IPS-NIHi11 (cell line): ENCODE measurements around the gene DTWD2.
"Not testable (repeated sequence)": the region's sequence is repeated elsewhere in the genome, so short reads cannot be mapped to it uniquely, and the experiment has no call there.

ENCODE experiments used
- DNase-seq: peaks from one replicate; pipeline ENCODE4 v3.0.0; 2012; ENCODE audit warnings: mixed read lengths, low spot score

The DTWD2 gene

GRCh38 chr5:118987988-118988865 lies at the start of gene DTWD2:
Gene DTWD2, minus strand, starts transcription at chr5:118988547. Its CDS starts 36 bp downstream, at chr5:118988511.
- DNase-seq = peak; percentile 97

- no peak for DNase-seq
Measured at GRCh38 chr5:119037496-119038215, 49.3 kb upstream of the DTWD2 start.

GRCh38 chr5:119036101-119036762 lies 47.9 kb upstream of the DTWD2 start:
- DNase-seq = no peak

- no peak for DNase-seq
Measured at GRCh38 chr5:119033135-119033534, 44.8 kb upstream of the DTWD2 start.

DNA sequence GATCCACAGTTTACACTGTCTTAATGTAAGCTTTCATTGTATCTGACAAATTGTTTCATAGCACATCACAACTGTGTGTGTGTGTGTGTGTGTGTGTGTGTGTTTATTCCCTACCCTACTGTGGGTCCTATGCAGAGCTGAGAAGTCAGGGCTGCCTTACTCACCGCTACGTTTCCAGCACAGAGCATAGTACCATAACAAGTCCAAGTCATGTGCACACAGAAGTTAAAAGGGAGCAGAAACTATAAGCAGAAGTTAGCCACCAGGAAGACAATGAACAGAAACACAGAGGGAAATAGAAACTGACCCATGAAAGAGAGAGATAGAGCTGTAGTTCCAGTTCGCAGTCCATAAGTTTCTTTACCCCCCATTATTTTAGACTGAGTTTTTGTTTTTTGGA lies 44.3 kb upstream of the DTWD2 start:
- DNase-seq = no peak

DNA sequence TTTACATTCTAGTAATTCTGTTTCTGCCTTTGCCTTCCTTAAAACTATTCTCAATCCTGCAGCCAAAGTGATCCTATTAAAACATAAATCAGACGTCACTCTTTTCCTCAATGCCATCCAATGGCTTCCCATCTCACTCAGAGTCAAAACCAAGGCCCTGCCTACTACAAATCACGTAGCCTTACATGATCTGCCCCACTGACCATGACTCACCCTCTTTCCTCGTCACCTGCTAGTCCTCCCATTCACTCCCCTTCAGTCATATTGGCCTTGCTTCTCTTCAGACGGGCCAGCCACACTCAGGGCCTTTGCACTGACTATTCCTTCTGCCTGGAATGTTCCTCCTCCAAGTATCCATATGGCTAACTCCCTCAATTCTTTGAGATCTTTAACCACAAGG lies 43.6 kb upstream of the DTWD2 start:
- no peak for DNase-seq

DNA sequence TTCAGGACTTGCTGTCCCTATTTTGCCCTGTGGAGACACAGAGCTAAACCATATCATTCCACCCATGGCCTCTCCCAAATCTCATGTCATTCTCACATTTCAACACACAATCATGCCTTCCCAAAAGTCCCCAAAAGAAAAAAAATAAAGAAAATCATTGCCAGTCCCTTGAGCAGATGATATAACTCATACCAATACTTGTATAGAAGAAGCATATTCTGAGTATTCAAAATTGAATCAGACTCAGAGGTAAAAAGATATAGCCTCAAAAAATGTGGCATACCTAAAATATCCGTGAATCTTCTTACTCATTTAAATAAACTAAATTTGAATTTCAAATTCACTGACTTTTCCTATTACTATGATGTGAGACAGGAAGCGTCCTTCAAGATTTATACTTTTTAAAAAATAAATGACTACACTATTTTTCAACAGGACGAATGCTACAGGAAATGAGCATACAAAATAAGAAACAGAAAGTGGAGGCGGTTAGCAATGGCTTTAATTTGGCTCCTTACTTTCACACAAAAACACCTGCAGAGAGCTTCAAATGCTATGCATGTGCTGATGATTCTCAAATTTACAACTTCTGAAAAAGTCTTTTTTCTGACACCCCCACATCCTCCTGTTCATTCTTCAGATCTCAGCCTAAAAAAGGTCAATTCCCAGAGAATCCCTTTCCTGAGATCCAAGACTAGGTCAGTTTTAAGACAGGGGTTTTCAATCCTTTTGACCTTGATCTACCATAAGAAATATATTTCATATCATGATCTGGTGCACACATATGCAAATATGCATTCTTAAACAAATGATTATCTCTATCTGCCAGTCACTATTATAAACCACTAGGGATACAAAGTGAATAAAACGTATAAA lies 42.9 kb upstream of the DTWD2 start:
- DNase-seq = no peak

DNA sequence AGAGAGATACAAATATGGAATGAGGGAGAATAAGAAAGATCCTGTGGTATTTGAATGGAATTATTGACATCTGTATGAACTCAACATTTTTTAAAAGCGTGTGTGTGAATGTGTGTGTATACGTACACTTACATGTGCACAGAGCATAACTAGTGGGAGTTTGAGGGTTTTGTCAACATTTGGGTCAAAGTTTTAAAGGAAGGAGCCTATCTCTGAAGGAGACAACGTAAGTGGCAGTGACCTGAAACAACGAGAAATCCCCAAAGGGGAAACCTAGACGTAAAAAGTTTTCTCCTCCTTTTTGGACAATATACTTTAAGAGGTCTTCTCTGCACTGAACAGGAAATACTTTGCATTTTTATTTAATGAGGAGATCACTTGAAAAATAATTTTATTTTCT lies 40.2 kb upstream of the DTWD2 start:
- DNase-seq = no peak

DNA sequence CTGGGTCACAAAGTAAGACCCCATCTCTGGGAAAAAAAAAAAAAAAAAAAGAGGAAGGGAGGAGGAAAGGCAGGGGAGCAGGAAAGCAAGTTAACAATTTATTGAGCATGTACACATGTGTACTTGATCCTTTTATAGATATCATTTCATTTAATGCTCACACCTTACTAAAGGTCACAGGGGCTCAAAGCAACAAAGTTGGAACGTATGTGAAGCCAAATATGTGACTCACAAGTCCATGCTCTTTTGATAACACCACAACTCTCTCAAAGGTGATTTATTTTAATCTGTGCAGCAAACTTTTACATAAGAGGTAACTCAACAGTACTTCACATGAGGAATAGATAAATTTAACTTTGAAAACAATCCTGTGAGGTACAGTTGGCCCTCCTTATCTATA lies 34.4 kb upstream of the DTWD2 start:
- no peak for DNase-seq

- DNase-seq = peak; percentile 41
Measured at GRCh38 chr5:119022017-119022745, 33.8 kb upstream of the DTWD2 start.

DNA sequence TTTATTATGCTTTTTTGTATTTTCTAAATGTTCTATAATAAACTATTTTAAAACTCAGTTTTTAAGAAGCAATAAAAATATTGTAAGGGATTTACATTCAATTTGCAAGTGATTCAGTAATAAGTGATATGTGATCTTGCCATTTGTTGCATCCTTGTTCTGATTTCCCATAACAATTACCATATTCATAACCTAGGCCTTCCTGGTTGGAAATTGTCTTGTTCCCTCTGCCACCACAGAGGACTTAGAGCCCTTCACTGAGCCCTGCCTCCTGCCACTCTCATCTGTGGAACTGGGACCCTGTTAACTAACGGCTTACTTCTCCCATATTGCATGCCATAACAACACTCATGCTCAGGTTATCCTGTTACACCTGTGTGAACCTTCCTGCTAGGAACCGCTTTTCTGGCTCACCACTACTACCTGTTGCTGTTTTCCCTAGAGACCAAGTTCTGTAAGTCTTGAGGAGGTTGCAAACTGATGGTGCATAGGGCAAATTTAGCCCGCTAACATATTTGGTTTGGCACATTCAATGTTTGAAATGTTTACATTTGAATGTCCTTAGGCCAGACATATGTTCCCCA lies 32.9 kb upstream of the DTWD2 start:
- no peak for DNase-seq

DNA sequence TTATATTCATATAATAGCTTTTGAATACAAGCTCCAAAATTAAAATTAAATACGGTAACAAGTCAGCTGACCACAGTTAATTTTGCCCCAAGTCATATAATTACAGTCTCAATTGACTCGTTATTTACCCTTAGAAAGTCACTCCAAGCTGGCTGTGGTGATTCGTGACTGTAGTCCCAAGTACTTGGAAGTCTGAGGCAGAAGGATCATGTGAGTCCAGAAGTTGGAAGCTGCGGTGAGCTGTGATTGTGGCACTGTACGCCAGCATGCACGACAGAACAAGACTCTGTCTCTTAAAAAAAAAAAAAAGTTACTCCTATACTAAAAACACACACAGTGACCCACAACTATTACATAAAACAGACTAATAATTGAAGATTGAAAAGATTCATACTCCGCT lies 31.6 kb upstream of the DTWD2 start:
- no peak for DNase-seq

GRCh38 chr5:119019501-119019900 lies 31.2 kb upstream of the DTWD2 start:
- no peak for DNase-seq

- DNase-seq = no peak
Measured at GRCh38 chr5:119017994-119018393, 29.6 kb upstream of the DTWD2 start.

DNA sequence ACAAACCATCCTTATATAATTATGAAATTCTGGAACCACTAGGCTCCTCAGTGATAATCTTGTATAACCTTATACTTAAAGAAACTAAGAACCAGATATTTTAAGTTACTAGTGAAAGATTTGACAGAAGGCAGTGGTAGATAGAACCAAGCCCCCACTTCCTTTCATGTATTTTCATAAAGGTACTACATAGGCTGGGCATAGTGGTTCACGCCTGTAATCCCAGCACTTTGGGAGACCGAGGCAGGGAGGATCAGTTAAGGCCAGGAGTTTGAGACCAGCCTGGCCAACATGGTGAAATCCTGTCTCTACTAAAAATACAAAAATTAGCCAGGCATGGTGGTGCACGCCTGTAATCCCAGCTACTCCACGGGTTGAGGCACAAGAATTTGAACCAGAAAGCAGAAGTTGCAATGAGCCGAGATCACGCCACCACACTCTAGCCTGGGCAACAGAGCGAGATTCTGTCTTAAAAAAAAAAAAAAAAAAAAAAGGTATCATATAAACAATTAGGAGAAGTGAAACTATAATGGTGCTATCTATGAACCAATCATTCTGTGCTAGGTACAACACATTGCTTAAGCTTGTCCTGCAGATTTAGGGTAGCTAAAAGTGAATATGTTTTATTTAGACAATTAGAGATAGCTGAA lies 27.9 kb upstream of the DTWD2 start:
- DNase-seq = no peak

GRCh38 chr5:119011186-119011585 lies 22.8 kb upstream of the DTWD2 start:
- DNase-seq = peak; percentile 30

- no peak for DNase-seq
Measured at GRCh38 chr5:119010206-119010605, 21.9 kb upstream of the DTWD2 start.

GRCh38 chr5:119009131-119009530 lies 20.8 kb upstream of the DTWD2 start:
- DNase-seq = no peak

DNA sequence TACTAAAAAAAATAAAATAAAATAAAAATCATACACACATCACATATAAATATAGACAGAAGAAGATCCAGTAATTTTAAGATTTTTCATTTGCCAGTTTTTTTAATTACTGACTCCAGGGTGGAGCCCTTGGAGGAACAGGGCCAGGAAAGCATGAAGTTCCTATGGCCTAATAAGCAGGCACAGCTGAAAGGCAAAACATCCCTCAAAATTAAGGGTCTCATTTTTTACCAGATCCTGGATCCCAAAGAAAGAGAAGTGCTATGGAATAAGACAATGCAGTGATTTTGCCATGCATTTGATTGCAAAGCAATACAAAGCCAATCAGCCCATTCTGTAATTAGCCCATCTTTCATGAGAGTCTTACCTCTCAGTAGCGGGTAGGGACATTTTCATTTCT lies 11.3 kb upstream of the DTWD2 start:
- DNase-seq = no peak

GRCh38 chr5:118998861-118999260 lies 10.5 kb upstream of the DTWD2 start:
- not testable (repeated sequence) for DNase-seq
